Measurements from ENCODE around the gene P4HTM. TPM values are rescaled to one million over a fixed set of nuclear protein-coding genes. Genes with fewer than 3 reads are reported as not detected.
A peak's percentile ranks its signal among the peaks of the same experiment; 100 is the strongest.

P4HTM gene
- total and polyA plus RNA-seq, 2 of the 8 experiments (the other 6 are each of a cell fraction or from before 2014, with no cell fraction given) = 19.1 to 25.4 TPM

GRCh38 chr3:49007068-49007770, 17.2 kb downstream of the P4HTM start, which contains the start of gene WDR6:
WDR6 (plus strand) TSS chr3:49007391; CDS start chr3:49007432, 41 bp downstream.
- Histone ChIP-seq H3K79me1 (ENCODE audit: low read depth, low read length) (peaks cover 14% of the 10 kb centered on the region), H2BK15ac (ENCODE audit: low read length) (no peak within 1 kb of the TSS), H3K14ac (ENCODE audit: insufficient read length) (no peak within 1 kb of the TSS), H4K5ac (ENCODE audit: insufficient read length, low read depth, low read length) (peak within 1 kb of the TSS; percentile 97), H3K4me1 (replicated peaks in 1 of 4; ENCODE audit: control insufficient read depth in 3 of 4, insufficient read depth in 4 of 4, low read length in 3 of 4) (peaks cover 0 to 12% (median 6%) of the 10 kb centered on the region in 4 experiments; a peak in 5 of 7 replicates), H2BK12ac (ENCODE audit: low read depth, low read length) (peak within 1 kb of the TSS; percentile 84; the same call in 1 of the 2 replicates), H3K9ac (replicated peaks in 1 of 4; ENCODE audit: extremely low read depth in 1 of 4, low read depth in 3 of 4, low read length in 3 of 4) (peak within 1 kb of the TSS; percentile 91 to 99 (median 98)), H3K4me2 (ENCODE audit: insufficient read depth in 1 of 2, low read depth in 2 of 2, low read length in 2 of 2) (peak within 1 kb of the TSS; percentile 95 to 98), H2AK5ac (ENCODE audit: low read depth, low read length) (peak within 1 kb of the TSS; percentile 79), H3K9me3 (ENCODE audit: insufficient read depth in 2 of 2, low read depth in 1 of 2, low read length in 1 of 2) (no peaks in the 10 kb centered on the region), H3K79me2 (ENCODE audit: control insufficient read depth in 1 of 2, insufficient read depth in 2 of 2, low read length in 2 of 2) (peaks cover 11 to 40% of the 10 kb centered on the region in 2 experiments), H4K8ac (ENCODE audit: extremely low read depth, insufficient read depth, low read length) (peak within 1 kb of the TSS; percentile 100), H3K36me3 (ENCODE audit: control insufficient read depth in 2 of 4, insufficient read depth in 4 of 4, low read length in 3 of 4) (peaks cover 4 to 15% (median 9%) of the 10 kb centered on the region in 4 experiments), H3K23ac (ENCODE audit: insufficient read length) (no peak within 1 kb of the TSS), H3K56ac (replicated peaks; ENCODE audit: insufficient read length, low read depth, low read length) (peak within 1 kb of the TSS; percentile 95), H3K4ac (replicated peaks; ENCODE audit: insufficient read length, low read depth, low read length) (peak within 1 kb of the TSS; percentile 100), H2BK5ac (ENCODE audit: low read depth, low read length) (peak within 1 kb of the TSS; percentile 99), H2BK20ac (ENCODE audit: low read length) (no peak within 1 kb of the TSS), H3K27ac (ENCODE audit: low read depth, low read length) (peak within 1 kb of the TSS; percentile 99), H4K20me1 (replicated peaks in 1 of 2; ENCODE audit: control insufficient read depth in 1 of 2, insufficient read depth in 2 of 2, low read length in 2 of 2) (peaks cover 13 to 21% of the 10 kb centered on the region in 2 experiments), H2AFZ (ENCODE audit: low read length) (no peak within 1 kb of the TSS; the same call in 1 of the 2 replicates), H3K18ac (ENCODE audit: extremely low read depth, low read length) (peak within 1 kb of the TSS; percentile 98), H2BK120ac (replicated peaks; ENCODE audit: low read depth, low read length) (peak within 1 kb of the TSS; percentile 48), H3K23me2 (ENCODE audit: low read depth, low read length) (peaks cover 14% of the 10 kb centered on the region), H3K4me3 (ENCODE audit: extremely low read depth in 1 of 4, insufficient read depth in 2 of 4, low read depth in 3 of 4, low read length in 4 of 4) (peak within 1 kb of the TSS; percentile 66 to 94 (median 92)), H4K91ac (replicated peaks; ENCODE audit: insufficient read length, low read length) (peak within 1 kb of the TSS; percentile 99), H3K27me3 (replicated peaks in 1 of 4; ENCODE audit: control insufficient read depth in 3 of 4, extremely low read depth in 1 of 4, insufficient read depth in 3 of 4, low read length in 3 of 4) (no peaks in the 10 kb centered on the region)
- peak; percentile 96 for DNase-seq (ENCODE audit: low read depth in 1 of 2, low spot score in 2 of 2)
- CTCF ChIA-PET (ENCODE audit: partially characterized antibody) = interaction anchor here (0.8 to 24.3 kb wide), 7 partner anchors 8 to 372 kb away, joined by 3 to 467 read pairs (median 6); partner anchors contain the start of genes NDUFAF3, P4HTM and SLC26A6
- peak; percentile 75 for FAIRE-seq
- POLR2A ChIA-PET (ENCODE audit: partially characterized antibody) = interaction anchor here (0.7 to 38.8 kb wide), 32 partner anchors 5 to 868 kb away, joined by 3 to 1518 read pairs (median 4); partner anchors contain the start of genes ARIH2, CCDC51, CELSR3 and DAG1
- 1% methylated on average over 55 of the region's 65 CpGs; no CpG with 5 or more reads in 1 of the 2 experiments for WGBS, 2 experiments (ENCODE audit: extremely low coverage in 1 of 2, insufficient coverage in 1 of 2, insufficient read length in 1 of 2, insufficient replicate concordance in 2 of 2, low coverage in 1 of 2, low lambda C conversion rate in 2 of 2, missing lambda C conversion rate in 1 of 2)
- TF ChIP-seq CHD2 (IDR thresholded peaks at IDR 0.05; ENCODE audit: low read length) = peak; percentile 98
- no peak for TF ChIP-seq RNF2 (IDR thresholded peaks at IDR 0.05; ENCODE audit: borderline replicate concordance, low read depth, low read length, missing control alignments, poor library complexity, severe bottlenecking)
- TF ChIP-seq NRF1 (IDR thresholded peaks at IDR 0.05; ENCODE audit: low read depth, low read length) = no peak
- no peak for TF ChIP-seq RAD21 (IDR thresholded peaks at IDR 0.05 in 1 of 2, conservative IDR thresholded peaks at IDR 0.05 in 1 of 2; ENCODE audit: low read depth in 2 of 2, low read length in 2 of 2)
- TF ChIP-seq JUN (IDR thresholded peaks at IDR 0.05; ENCODE audit: low read depth, low read length) = no peak
- TF ChIP-seq EGR1 (IDR thresholded peaks at IDR 0.05; ENCODE audit: borderline replicate concordance, low read depth, low read length) = peak; percentile 42; the same call in 1 of the 2 replicates
- peak; percentile 91 for TF ChIP-seq SP4 (IDR thresholded peaks at IDR 0.05; ENCODE audit: low read length)
- TF ChIP-seq CBX5 (IDR thresholded peaks at IDR 0.05; ENCODE audit: low read depth, low read length) = no peak
- TF ChIP-seq EP300 (IDR thresholded peaks at IDR 0.05; ENCODE audit: borderline replicate concordance in 1 of 2, low read depth in 2 of 2, low read length in 2 of 2) = no peak
- TF ChIP-seq SIX5 (IDR thresholded peaks at IDR 0.05; ENCODE audit: low read depth, low read length) = no peak
- TF ChIP-seq CREB1 (IDR thresholded peaks at IDR 0.05) = peak; percentile 77

Measured in H1 (cell line).